HepG2 (cell line): Measurements from ENCODE around the gene METRNL. TPM values are rescaled to one million over a fixed set of nuclear protein-coding genes. Genes with fewer than 3 reads are reported as not detected.

Experiments used
- ATAC-seq: fragments of 200-7000 bp; cut with Tn5 transposase; 3 replicates; pipeline ENCODE4 v1.9.1; 2020; ENCODE audit warnings: mild to moderate bottlenecking, moderate library complexity
- BruUV-seq: library from RNA; stranded (reverse); fragments of 400-500 nt; replicated peaks from 2 replicates; lab custom pipeline; 2021; lab: Mats Ljungman, UMichigan
- CTCF ChIA-PET: fragments of 300-600 bp; formaldehyde crosslinking; extraction: SDS; loops from one replicate; lab custom pipeline; 2021; ENCODE audit warnings: low total read pairs, inconsistent platforms, low intra/inter-chr PET ratio; lab: Yijun Ruan, JAX
- POLR2A ChIA-PET: fragments of 350-600 bp; sonication (Branson Sonifier 250); formaldehyde crosslinking; loops from one replicate; lab custom pipeline; 2020; ENCODE audit warnings: antibody characterized with exemption, inconsistent platforms; lab: Yijun Ruan, JAX
- DNase-seq: peaks from one replicate; pipeline ENCODE4 v3.0.0-alpha.2; 2015; ENCODE audit warnings: low spot score
- FAIRE-seq: peaks from 3 replicates; lab custom pipeline; 2011; peaks lifted over from hg19 to GRCh38; lab: Jason Lieb, UNC
- H2AFZ ChIP-seq: one replicate; pipeline ENCODE4 v1.6.1; 2011; ENCODE audit warnings: low read length, inconsistent platforms
- H3K27ac ChIP-seq: fragments of 300-600 bp; 3 replicates; pipeline ENCODE4 v1.8.0; 2011; ENCODE audit warnings: mixed run types, mild to moderate bottlenecking, mixed read lengths, low read length, inconsistent platforms; ENCODE audit not compliant: insufficient read depth; ENCODE audit errors: extremely low read length
- H3K27me3 ChIP-seq, 2 experiments: fragments of 200-600 bp in 1 of 2; 2 replicates in 1 of 2; 3 replicates in 1 of 2; pipeline versions ENCODE4 v1.6.0 to v1.8.0; 2011; ENCODE audit warnings: low read length in 2 of 2, mild to moderate bottlenecking in 2 of 2, moderate library complexity in 2 of 2, inconsistent platforms in 1 of 2; ENCODE audit not compliant: insufficient read depth in 2 of 2, control insufficient read depth in 1 of 2
- H3K36me3 ChIP-seq, 2 experiments: fragments of 200-600 bp in 1 of 2; replicated peaks in 1 of 2; 2 replicates in 1 of 2; 3 replicates in 1 of 2; pipeline versions ENCODE4 v1.5.1 to v1.8.0; 2011; ENCODE audit warnings: low read length in 2 of 2, inconsistent platforms in 1 of 2; ENCODE audit not compliant: insufficient read depth in 2 of 2, control insufficient read depth in 1 of 2
- H3K4me1 ChIP-seq: 2 replicates; pipeline ENCODE4 v1.5.1; 2012; ENCODE audit warnings: low read length, inconsistent platforms; ENCODE audit not compliant: insufficient read depth
- H3K4me2 ChIP-seq: 2 replicates; pipeline ENCODE4 v1.6.0; 2011; ENCODE audit warnings: low read depth, low read length, inconsistent platforms
- H3K4me3 ChIP-seq, 3 experiments: fragments of 200-600 bp in 1 of 3; sonication (generic), shearing (Covaris generic) in 1 of 3; replicated peaks in 1 of 3; 2 replicates each; pipeline ENCODE4 v1.5.1; 2011 to 2016; ENCODE audit warnings: low read length in 3 of 3, inconsistent platforms in 2 of 3, low read depth in 2 of 3, mild to moderate bottlenecking in 2 of 3, control low read depth in 1 of 3, mixed read lengths in 1 of 3; ENCODE audit not compliant: insufficient read depth in 1 of 3
- H3K79me2 ChIP-seq: one replicate; pipeline ENCODE4 v1.6.1; 2011; ENCODE audit warnings: low read length, inconsistent platforms; ENCODE audit not compliant: insufficient read depth
- H3K9ac ChIP-seq: 2 replicates; pipeline ENCODE4 v1.6.0; 2011; ENCODE audit warnings: mild to moderate bottlenecking, low read depth, low read length, inconsistent platforms; ENCODE audit not compliant: insufficient read depth
- H3K9me3 ChIP-seq: 2 replicates; pipeline ENCODE4 v1.5.1; 2012; ENCODE audit warnings: mild to moderate bottlenecking, low read length
- H4K20me1 ChIP-seq: 2 replicates; pipeline ENCODE4 v1.6.0; 2011; ENCODE audit warnings: inconsistent platforms, mild to moderate bottlenecking, low read length, moderate library complexity; ENCODE audit not compliant: insufficient read depth
- BATF2 ChIP-seq: sonication (generic); formaldehyde crosslinking; IDR thresholded peaks from 2 replicates; pipeline ENCODE4 v1.8.0; 2022; ENCODE audit warnings: mild to moderate bottlenecking, missing genetic modification reagents, moderate library complexity
- GMEB2 ChIP-seq: IDR thresholded peaks from 2 replicates; pipeline ENCODE4 v1.6.1; 2016; ENCODE audit warnings: missing biosample characterization, missing genetic modification reagents, low read depth
- MLX ChIP-seq: IDR thresholded peaks from 2 replicates; pipeline ENCODE4 v1.6.1; 2016
- MXI1 ChIP-seq: IDR thresholded peaks from 3 replicates; pipeline ENCODE4 v1.6.1; 2012; ENCODE audit warnings: low read depth, low read length, inconsistent platforms, borderline replicate concordance
- NR2F2 ChIP-seq: IDR thresholded peaks from 2 replicates; pipeline ENCODE4 v1.6.1; 2012; ENCODE audit warnings: low read depth, inconsistent platforms, borderline replicate concordance
- PHB2 ChIP-seq: fragments of 450-650 bp; IDR thresholded peaks from 2 replicates; pipeline ENCODE4 v1.6.1; 2018; ENCODE audit not compliant: partially characterized antibody
- PTBP1 ChIP-seq: fragments of 200-400 bp; formaldehyde crosslinking; IDR thresholded peaks from 2 replicates; pipeline ENCODE4 v1.6.1; 2018; ENCODE audit warnings: low read length, low read depth; ENCODE audit not compliant: poor library complexity, severe bottlenecking
- SALL1 ChIP-seq: sonication (generic); formaldehyde crosslinking; IDR thresholded peaks from 2 replicates; pipeline ENCODE4 v1.8.0; 2022; ENCODE audit warnings: mild to moderate bottlenecking, missing genetic modification reagents
- TCF7L2 ChIP-seq: IDR thresholded peaks from 2 replicates; pipeline ENCODE4 v1.6.1; 2011; ENCODE audit warnings: mild to moderate bottlenecking, low read depth, low read length, moderate library complexity
- ZEB1 ChIP-seq: IDR thresholded peaks from 2 replicates; pipeline ENCODE4 v1.6.1; 2012; ENCODE audit warnings: mild to moderate bottlenecking, low read depth, inconsistent platforms; ENCODE audit not compliant: insufficient replicate concordance
- ZNF143 ChIP-seq: sonication (generic); formaldehyde crosslinking; IDR thresholded peaks from 2 replicates; pipeline ENCODE4 v1.4.0; 2020; ENCODE audit warnings: missing genetic modification reagents
- ZNF296 ChIP-seq: sonication (generic); formaldehyde crosslinking; conservative IDR thresholded peaks from 2 replicates; pipeline ENCODE4 v1.5.0; 2020; ENCODE audit warnings: mild to moderate bottlenecking, missing genetic modification reagents
- ZNF7 ChIP-seq: IDR thresholded peaks from 2 replicates; pipeline ENCODE4 v1.6.1; 2016; ENCODE audit warnings: missing biosample characterization, missing genetic modification reagents
- ZNF749 ChIP-seq: sonication (generic); formaldehyde crosslinking; IDR thresholded peaks from 2 replicates; pipeline ENCODE4 v1.8.0; 2022; ENCODE audit warnings: mild to moderate bottlenecking, missing genetic modification reagents, moderate library complexity, borderline replicate concordance
- ZNF782 ChIP-seq: sonication (generic); formaldehyde crosslinking; IDR thresholded peaks from 2 replicates; pipeline ENCODE4 v1.4.0; 2020; ENCODE audit warnings: missing genetic modification reagents, mild to moderate bottlenecking, borderline replicate concordance
- WGBS: methylation state at CpG from one replicate; pipeline ENCODE4 v1.1.6; 2017; ENCODE audit warnings: low lambda C conversion rate; 5-methylcytosine and 5-hydroxymethylcytosine counted together
- in situ Hi-C: cut with HindIII; loops from 2 replicates; pipeline ENCODE4 v1.10.0; 2017; ENCODE audit warnings: low pct_unique_long_range_greater_than_20kb; ENCODE audit not compliant: extremely low pct_ligation_motif_present
- intact Hi-C: fragments of 100-400 bp; cut with micrococcal nuclease; formaldehyde crosslinking; loops from one replicate; pipeline ENCODE4 v1.10.0; 2022; ENCODE audit not compliant: unreplicated experiment
- polyA plus RNA-seq, 8 experiments: library from polyadenylated mRNA; depleted of rRNA in 3 of 8; stranded (reverse) in 7 of 8; unstranded in 1 of 8; fragments of >200 nt; fragmentation: Illumina TruSeq in 4 of 8; extraction: Trizol in 4 of 8; gene quantifications; 2 replicates each; pipeline versions ENCODE4 v1.2.1 to v1.2.3, GENCODE V29; 2011 to 2016; ENCODE audit warnings: low read depth in 4 of 8, missing spikeins in 1 of 8, mixed read lengths in 1 of 8; ENCODE audit not compliant: insufficient read depth in 1 of 8
- total RNA-seq, 5 experiments: library from RNA; depleted of rRNA; stranded (reverse); fragments of >200 nt; fragmentation: Illumina TruSeq; extraction: Trizol; gene quantifications; 2 replicates each; pipeline ENCODE4 v1.2.3, GENCODE V29; 2016; ENCODE audit warnings: low read depth in 1 of 5

The METRNL gene
- total and polyA plus RNA-seq, 2 of the 13 experiments (the other 11 are each of a cell fraction or from before 2014, with no cell fraction given) = 0.66 to 0.84 TPM

GRCh38 chr17:83072600-83073358 lies 6.6 kb upstream of the METRNL start:
- in situ Hi-C loops = no loop called here
- Histone ChIP-seq H3K36me3 (no peaks in the 10 kb centered on the region), H3K9ac (no peak overlapping the region), H3K4me2 (no peak overlapping the region), H4K20me1 (peaks cover 10% of the 10 kb centered on the region; the same call in 1 of the 2 replicates), H3K4me1 (no peaks in the 10 kb centered on the region), H3K27ac (no peak overlapping the region), H2AFZ (no peak overlapping the region), H3K4me3 (no peak overlapping the region), H3K27me3 (peaks cover 50 to 90% of the 10 kb centered on the region in 2 experiments), H3K9me3 (no peaks in the 10 kb centered on the region), H3K79me2 (no peaks in the 10 kb centered on the region)
- DNase-seq (no peak), FAIRE-seq (no peak), ATAC-seq (peak; percentile 6; the same call in 1 of the 3 replicates)
- 68% methylated on average over 7 of the region's 28 CpGs for WGBS
- TF ChIP-seq ZNF143 (CRISPR knock-in tag) (no peak), NR2F2 (no peak), ZNF296 (no peak), PHB2 (no peak), PTBP1 (no peak), ZEB1 (no peak), MXI1 (no peak), SALL1 (no peak), MLX (CRISPR knock-in tag) (no peak), ZNF782 (no peak), ZNF749 (CRISPR knock-in tag) (no peak), BATF2 (CRISPR knock-in tag) (no peak), GMEB2 (no peak), ZNF7 (CRISPR knock-in tag) (no peak), TCF7L2 (no peak)
- intact Hi-C loops = no loop called here
- no TSS peak for BruUV-seq
- ChIA-PET CTCF (no interaction called here), POLR2A (no interaction called here)
